PFSK-1 (cell line): Measurements from ENCODE around the gene EFL1.

Experiments
- FOXP2 ChIP-seq: optimal IDR thresholded peaks from 2 replicates; pipeline ENCODE3; 2011; ENCODE audit warnings: borderline replicate concordance, control low read depth, inconsistent platforms; ENCODE audit not compliant: insufficient read depth; ENCODE audit errors: extremely low read length, extremely low read depth
- POLR2AphosphoS5 ChIP-seq: IDR thresholded peaks from 2 replicates; pipeline ENCODE4 v1.6.1; 2012; ENCODE audit warnings: low read depth, mild to moderate bottlenecking, control low read depth, low read length, moderate library complexity
- REST ChIP-seq, 2 experiments: IDR thresholded peaks; 2 replicates each; pipeline versions ENCODE4 v1.6.1 to v1.8.0; 2011 to 2012; ENCODE audit warnings: low read depth in 2 of 2, low read length in 2 of 2, control low read depth in 1 of 2, inconsistent platforms in 1 of 2, mild to moderate bottlenecking in 1 of 2, moderate library complexity in 1 of 2; ENCODE audit not compliant: insufficient read depth in 1 of 2
- SIN3A ChIP-seq: IDR thresholded peaks from 2 replicates; pipeline ENCODE4 v1.6.1; 2012; ENCODE audit warnings: mild to moderate bottlenecking, low read length, moderate library complexity, borderline replicate concordance; ENCODE audit not compliant: insufficient read depth
- TAF1 ChIP-seq: IDR thresholded peaks from 2 replicates; pipeline ENCODE4 v1.6.1; 2012; ENCODE audit warnings: low read length, control low read depth, borderline replicate concordance; ENCODE audit not compliant: insufficient read depth

Gene EFL1

GRCh38 chr15:82197733-82198594 lies 64.6 kb downstream of the EFL1 start:
- TF ChIP-seq TAF1 (no peak), REST (IDR thresholded peaks at IDR 0.05; ENCODE audit: insufficient read depth in 1 of 2, low read depth in 2 of 2, low read length in 2 of 2) (no peak), POLR2AphosphoS5 (no peak), SIN3A (no peak), FOXP2 (no peak)

GRCh38 chr15:82196353-82196752 lies 66.2 kb downstream of the EFL1 start:
- TF ChIP-seq REST (IDR thresholded peaks at IDR 0.05; ENCODE audit: insufficient read depth in 1 of 2, low read depth in 2 of 2, low read length in 2 of 2) (no peak), POLR2AphosphoS5 (no peak), SIN3A (no peak), FOXP2 (no peak), TAF1 (no peak)

- no peak for TF ChIP-seq FOXP2
- TF ChIP-seq POLR2AphosphoS5 = no peak
- no peak for TF ChIP-seq TAF1
These were observed 75.7 kb downstream of the EFL1 start for GRCh38 chr15:82186719-82187406.

GRCh38 chr15:82186161-82186560 lies 76.4 kb downstream of the EFL1 start:
- no peak for TF ChIP-seq REST (IDR thresholded peaks at IDR 0.05; ENCODE audit: insufficient read depth in 1 of 2, low read depth in 2 of 2, low read length in 2 of 2)
- no peak for TF ChIP-seq POLR2AphosphoS5
- no peak for TF ChIP-seq SIN3A
- no peak for TF ChIP-seq FOXP2

- TF ChIP-seq POLR2AphosphoS5 (no peak), REST (IDR thresholded peaks at IDR 0.05; ENCODE audit: insufficient read depth in 1 of 2, low read depth in 2 of 2, low read length in 2 of 2) (no peak), SIN3A (no peak)
These were observed 77.8 kb downstream of the EFL1 start for GRCh38 chr15:82184776-82185175.
